Neuronal stem cell (in vitro differentiated cells): ENCODE data around the gene SLC1A1.
"Not testable (repeated sequence)": the region's sequence is repeated elsewhere in the genome, so short reads cannot be mapped to it uniquely, and the experiment has no call there.

Source experiments
- DNase-seq: peaks from one replicate; pipeline ENCODE4 v3.0.0-alpha.2; 2013; ENCODE audit warnings: low spot score
- H2AFZ ChIP-seq: one replicate; pipeline ENCODE4 v1.6.1; 2013; ENCODE audit warnings: mild to moderate bottlenecking, low read length, inconsistent platforms
- H2AK5ac ChIP-seq: 2 replicates; pipeline ENCODE4 v1.6.1; 2013; ENCODE audit warnings: low read depth, mild to moderate bottlenecking, inconsistent platforms, low read length, moderate library complexity, mixed read lengths
- H2BK120ac ChIP-seq: 2 replicates; pipeline ENCODE4 v1.6.1; 2013; ENCODE audit warnings: low read depth, mild to moderate bottlenecking, inconsistent platforms, low read length, moderate library complexity, mixed read lengths
- H2BK12ac ChIP-seq: one replicate; pipeline ENCODE4 v1.6.1; 2013; ENCODE audit warnings: low read length, inconsistent platforms
- H2BK15ac ChIP-seq: 2 replicates; pipeline ENCODE4 v1.6.1; 2013; ENCODE audit warnings: mild to moderate bottlenecking, low read length, inconsistent platforms, mixed read lengths
- H2BK5ac ChIP-seq: one replicate; pipeline ENCODE4 v1.6.1; 2013; ENCODE audit warnings: inconsistent platforms, mild to moderate bottlenecking, low read length, moderate library complexity
- H3K14ac ChIP-seq: one replicate; pipeline ENCODE4 v1.6.1; 2013; ENCODE audit warnings: low read length, inconsistent platforms
- H3K18ac ChIP-seq: 2 replicates; pipeline ENCODE4 v1.6.1; 2013; ENCODE audit warnings: low read length, inconsistent platforms
- H3K23ac ChIP-seq: 2 replicates; pipeline ENCODE4 v1.6.1; 2013; ENCODE audit warnings: low read depth, mild to moderate bottlenecking, mixed read lengths, low read length, inconsistent platforms; ENCODE audit not compliant: poor library complexity
- H3K27ac ChIP-seq: replicated peaks from 3 replicates; pipeline ENCODE4 v1.5.1; 2013; ENCODE audit warnings: low read length, inconsistent platforms
- H3K27me3 ChIP-seq, 3 experiments: 2 replicates each; pipeline ENCODE4 v1.6.1; 2013; ENCODE audit warnings: low read length in 3 of 3, mild to moderate bottlenecking in 2 of 3, inconsistent platforms in 1 of 3, low read depth in 1 of 3, mixed read lengths in 1 of 3, moderate library complexity in 1 of 3; ENCODE audit not compliant: control insufficient read depth in 3 of 3, insufficient read depth in 3 of 3
- H3K36me3 ChIP-seq, 2 donors: replicated peaks in 1 of 2; 2 replicates each; pipeline ENCODE4 v1.6.1; 2013; ENCODE audit warnings: low read length in 2 of 2; ENCODE audit not compliant: control insufficient read depth in 2 of 2, insufficient read depth in 2 of 2
- H3K4ac ChIP-seq: 2 replicates; pipeline ENCODE4 v1.6.1; 2013; ENCODE audit warnings: inconsistent platforms, mild to moderate bottlenecking, low read length, moderate library complexity
- H3K4me1 ChIP-seq, 2 donors: 1 replicate in 1 of 2; 2 replicates in 1 of 2; pipeline ENCODE4 v1.6.1; 2013; ENCODE audit warnings: low read length in 2 of 2, low read depth in 1 of 2; ENCODE audit not compliant: control insufficient read depth in 2 of 2, insufficient read depth in 1 of 2
- H3K4me2 ChIP-seq: one replicate; pipeline ENCODE4 v1.6.1; 2013; ENCODE audit warnings: mild to moderate bottlenecking, low read length, inconsistent platforms; ENCODE audit not compliant: insufficient read depth, poor library complexity, severe bottlenecking
- H3K4me3 ChIP-seq, 2 donors: 2 replicates each; pipeline ENCODE4 v1.5.1; 2013; ENCODE audit warnings: low read length in 2 of 2, mild to moderate bottlenecking in 2 of 2, inconsistent platforms in 1 of 2, moderate library complexity in 1 of 2
- H3K79me1 ChIP-seq: one replicate; pipeline ENCODE4 v1.6.1; 2013; ENCODE audit warnings: low read depth, mild to moderate bottlenecking, inconsistent platforms, low read length, moderate library complexity
- H3K9ac ChIP-seq: one replicate; pipeline ENCODE4 v1.6.1; 2013; ENCODE audit warnings: mild to moderate bottlenecking, low read depth, low read length, inconsistent platforms; ENCODE audit not compliant: poor library complexity
- H3K9me3 ChIP-seq, 2 donors: replicated peaks in 1 of 2; 2 replicates each; pipeline versions ENCODE3 to v1.6.1; 2013; ENCODE audit warnings: low read length in 2 of 2, mild to moderate bottlenecking in 2 of 2, inconsistent platforms in 1 of 2, low read depth in 1 of 2, mixed read lengths in 1 of 2, moderate library complexity in 1 of 2; ENCODE audit not compliant: control insufficient read depth in 2 of 2, insufficient read depth in 1 of 2
- H4K8ac ChIP-seq: one replicate; pipeline ENCODE4 v1.6.1; 2013; ENCODE audit warnings: low read depth, mild to moderate bottlenecking, inconsistent platforms, low read length, moderate library complexity
- H4K91ac ChIP-seq: one replicate; pipeline ENCODE4 v1.6.1; 2013; ENCODE audit warnings: low read length, low read depth, mild to moderate bottlenecking, inconsistent platforms; ENCODE audit not compliant: poor library complexity
- WGBS, 2 donors: extraction: QIAGEN DNeasy Blood & Tissue Kit; methylation state at CpG; one replicate each; pipeline ENCODE4 v1.1.7; 2013; ENCODE audit warnings: missing lambda C conversion rate in 2 of 2, mixed read lengths in 1 of 2; ENCODE audit not compliant: insufficient read length in 2 of 2, insufficient replicate concordance in 1 of 2; ENCODE audit errors: extremely low coverage in 2 of 2; 5-methylcytosine and 5-hydroxymethylcytosine counted together

Gene SLC1A1

GRCh38 chr9:4519604-4520003 is 29.3 kb downstream of the SLC1A1 start:
- Histone ChIP-seq H3K27me3 (no peaks in the 10 kb centered on the region), H4K91ac (no peak overlapping the region), H3K4me1 (no peaks in the 10 kb centered on the region), H3K14ac (no peak overlapping the region), H3K18ac (no peak overlapping the region), H2AFZ (no peak overlapping the region), H3K4ac (no peak overlapping the region), H3K9me3 (no peaks in the 10 kb centered on the region), H2BK5ac (no peak overlapping the region), H3K9ac (no peak overlapping the region), H3K79me1 (no peaks in the 10 kb centered on the region), H2BK15ac (no peak overlapping the region), H3K36me3 (no peaks in the 10 kb centered on the region), H3K4me2 (no peak overlapping the region), H3K4me3 (no peak overlapping the region), H4K8ac (no peak overlapping the region), H3K27ac (no peak overlapping the region), H3K23ac (no peak overlapping the region), H2BK120ac (no peak overlapping the region), H2BK12ac (no peak overlapping the region), H2AK5ac (no peak overlapping the region)
- no CpG with 5 or more reads among the region's 2 CpGs for WGBS, 2 donors
- DNase-seq, result no peak

GRCh38 chr9:4520055-4520454 is 29.8 kb downstream of the SLC1A1 start:
- Histone ChIP-seq H2AK5ac (no peak overlapping the region), H3K23ac (no peak overlapping the region), H2BK120ac (no peak overlapping the region), H3K9me3 (no peaks in the 10 kb centered on the region), H3K79me1 (no peaks in the 10 kb centered on the region), H2AFZ (no peak overlapping the region), H3K4me1 (no peaks in the 10 kb centered on the region), H3K4me3 (no peak overlapping the region), H3K14ac (no peak overlapping the region), H3K4ac (no peak overlapping the region), H3K27ac (no peak overlapping the region), H3K4me2 (no peak overlapping the region), H3K36me3 (no peaks in the 10 kb centered on the region), H4K8ac (no peak overlapping the region), H2BK12ac (no peak overlapping the region), H3K27me3 (no peaks in the 10 kb centered on the region), H2BK5ac (no peak overlapping the region), H3K9ac (no peak overlapping the region), H2BK15ac (no peak overlapping the region), H4K91ac (no peak overlapping the region), H3K18ac (no peak overlapping the region)
- 100% methylated on average over 1 of the region's 2 CpGs for WGBS, 2 donors
- DNase-seq, result no peak

- H3K36me3 ChIP-seq, result no peaks in the 10 kb centered on the region
- H3K4me3 ChIP-seq, result no peak overlapping the region
- no peak overlapping the region for H3K23ac ChIP-seq
- no peak overlapping the region for H2BK12ac ChIP-seq
- no peak overlapping the region for H3K27ac ChIP-seq
- H3K4ac ChIP-seq, result no peak overlapping the region
- no peak overlapping the region for H3K4me2 ChIP-seq
- H3K27me3 ChIP-seq, result no peaks in the 10 kb centered on the region
- no peak overlapping the region for H4K8ac ChIP-seq
- no peak overlapping the region for H2BK5ac ChIP-seq
- no peak for DNase-seq
- no peak overlapping the region for H3K14ac ChIP-seq
- H2AFZ ChIP-seq, result no peak overlapping the region
- no peak overlapping the region for H2BK120ac ChIP-seq
- no peaks in the 10 kb centered on the region for H3K79me1 ChIP-seq
- no CpG with 5 or more reads among the region's 6 CpGs for WGBS, 2 donors
- no peaks in the 10 kb centered on the region for H3K4me1 ChIP-seq
- no peak overlapping the region for H2AK5ac ChIP-seq
- H2BK15ac ChIP-seq, result no peak overlapping the region
- no peak overlapping the region for H3K18ac ChIP-seq
- no peak overlapping the region for H3K9ac ChIP-seq
- H3K9me3 ChIP-seq, result no peaks in the 10 kb centered on the region
- H4K91ac ChIP-seq, result no peak overlapping the region
Observed at GRCh38 chr9:4530375-4530774, 40.1 kb downstream of the SLC1A1 start.

GRCh38 chr9:4530831-4531230 is 40.6 kb downstream of the SLC1A1 start:
- not testable (repeated sequence) for H3K4me2 ChIP-seq, H2BK15ac ChIP-seq, H3K4me1 ChIP-seq, H2BK5ac ChIP-seq, H3K9ac ChIP-seq, H3K9me3 ChIP-seq, H2AK5ac ChIP-seq, H4K91ac ChIP-seq, H3K27me3 ChIP-seq, H2AFZ ChIP-seq, H3K79me1 ChIP-seq, DNase-seq, H3K36me3 ChIP-seq, H2BK120ac ChIP-seq, H3K4ac ChIP-seq, H3K14ac ChIP-seq, H4K8ac ChIP-seq, H3K4me3 ChIP-seq, H3K23ac ChIP-seq, H3K18ac ChIP-seq, H2BK12ac ChIP-seq, H3K27ac ChIP-seq
- WGBS, 2 donors, result no CpG with 5 or more reads among the region's 3 CpGs
